Effector CD8-positive, alpha-beta T cell (primary cell): ENCODE data around the gene CASP12.
"Not testable (repeated sequence)": the region's sequence is repeated elsewhere in the genome, so short reads cannot be mapped to it uniquely, and the experiment has no call there.

Experiments used
- DNase-seq: peaks from one replicate; lab custom pipeline; 2025; lab: John Stamatoyannopoulos, UW
- total RNA-seq, 4 experiments: gene quantifications; one replicate each; lab custom pipeline; 2026; lab: John Stamatoyannopoulos, UW

CASP12 gene
- total RNA-seq = 0 to 0.39 (median 0.13) reads per million in 4 experiments

DNA sequence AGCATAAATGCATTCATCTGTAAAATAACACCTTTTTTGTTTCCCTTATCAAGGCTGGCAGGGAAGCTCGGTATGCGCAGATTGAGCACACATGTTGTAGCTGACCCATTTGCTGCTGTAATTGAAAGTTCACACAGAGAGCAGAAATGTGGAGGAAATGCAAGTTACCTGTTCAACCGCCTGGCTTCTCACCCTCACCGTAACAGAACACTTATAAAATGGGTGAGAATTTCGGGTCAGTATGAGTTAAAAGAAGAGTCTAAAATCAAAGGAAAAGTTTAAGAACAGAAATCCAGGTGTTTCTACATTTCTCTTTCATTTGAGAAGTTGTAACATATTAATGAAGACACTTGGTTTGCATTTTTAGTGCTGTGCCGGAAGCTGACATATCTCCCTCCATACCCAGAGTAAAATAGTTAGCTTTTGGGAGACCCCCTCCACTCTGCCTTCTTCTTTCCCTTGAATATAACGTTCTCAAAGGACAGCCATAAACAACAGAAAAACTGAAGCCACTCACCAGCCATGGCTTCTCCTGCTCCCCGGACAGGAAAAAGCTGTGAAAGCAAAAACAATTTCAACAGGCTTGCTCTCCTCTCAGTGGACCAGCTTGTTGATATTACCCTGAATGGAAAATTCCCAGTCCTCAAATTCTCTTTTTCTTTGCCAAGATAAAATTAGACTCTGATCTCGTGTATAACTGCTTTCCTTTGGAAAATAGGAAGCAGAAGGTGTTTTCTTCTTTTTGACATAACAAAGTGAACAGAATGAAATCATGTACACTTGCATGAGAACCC, at the start of gene CASP12:
Gene CASP12, minus strand, starts transcription at position 570 of the 794 bp plus-strand sequence.
- no peak for DNase-seq

DNA sequence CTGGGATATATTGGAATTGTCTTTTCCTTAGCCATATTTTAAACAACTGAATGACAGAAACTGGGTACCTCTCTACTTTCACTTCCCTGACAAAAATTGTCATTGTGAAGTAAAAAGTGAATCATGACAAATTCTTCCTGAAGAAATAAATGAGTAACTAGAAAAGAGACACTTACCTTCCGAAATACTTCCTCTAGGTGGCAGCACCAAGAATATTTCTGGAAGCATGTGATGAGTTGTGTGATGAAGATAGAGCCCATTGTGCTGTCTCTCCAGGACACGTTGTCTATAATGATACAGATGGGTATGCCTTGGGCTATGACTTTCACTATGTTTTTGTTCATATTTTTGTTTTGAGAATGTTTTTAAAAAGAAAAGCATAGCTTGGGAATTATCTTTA, 48.6 kb upstream of the CASP12 start:
- no peak for DNase-seq

DNA sequence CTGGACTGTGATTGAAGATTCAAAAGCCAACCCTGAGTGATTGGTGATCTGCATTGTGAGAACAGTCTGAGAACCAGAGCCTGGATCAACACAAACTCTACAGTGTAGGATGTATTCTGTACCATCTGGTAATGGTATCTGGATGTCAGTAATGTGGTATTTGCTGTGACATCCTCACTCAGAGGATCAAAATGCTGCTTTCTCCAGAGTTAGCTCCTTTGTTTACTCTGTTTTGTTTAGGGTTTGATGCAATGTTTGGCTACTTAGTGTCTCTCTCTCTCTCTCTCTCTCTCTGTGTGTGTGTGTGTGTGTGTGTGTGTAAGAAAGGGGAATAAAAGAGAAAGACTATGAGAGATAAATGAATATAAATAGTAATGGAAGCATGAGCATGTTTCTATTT, 45.8 kb upstream of the CASP12 start:
- no peak for DNase-seq

DNA sequence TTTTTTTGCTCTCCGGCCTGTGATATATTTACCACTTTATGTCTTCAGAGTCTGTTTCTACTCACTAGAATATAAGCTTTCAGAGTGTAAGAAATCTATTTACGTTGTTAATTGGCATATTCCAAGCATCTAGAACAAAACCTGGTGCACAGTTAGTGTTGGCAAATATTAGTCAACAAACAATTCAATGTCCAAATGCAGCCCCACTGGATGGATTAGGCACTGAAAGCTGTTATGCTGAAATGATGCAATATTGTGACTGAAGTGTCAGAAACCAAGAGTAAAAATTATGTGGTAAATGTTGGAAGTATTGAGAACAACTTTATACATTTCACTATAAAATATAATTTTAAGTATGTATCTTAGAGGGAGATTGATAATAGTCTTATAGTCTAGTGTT, 45.3 kb upstream of the CASP12 start:
- DNase-seq = no peak

DNA sequence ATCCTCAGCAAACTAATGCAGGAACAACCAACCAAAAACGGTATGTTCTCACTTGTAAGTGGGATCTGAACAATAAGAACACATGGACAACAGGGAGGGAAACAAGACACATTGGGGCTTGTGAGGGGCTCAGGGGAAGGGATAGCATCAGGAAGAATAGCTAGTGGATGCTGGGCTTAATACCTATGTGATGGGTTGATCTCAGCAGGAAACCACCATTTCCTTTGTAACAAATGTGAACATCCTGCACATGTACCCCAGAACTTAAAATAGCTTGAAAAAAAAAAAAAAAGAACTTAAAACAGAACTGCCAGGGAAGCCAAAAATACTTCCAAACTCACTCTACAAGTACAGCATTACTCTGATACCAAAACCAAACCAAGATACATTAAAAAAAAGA, 36.3 kb upstream of the CASP12 start:
- no peak for DNase-seq

DNA sequence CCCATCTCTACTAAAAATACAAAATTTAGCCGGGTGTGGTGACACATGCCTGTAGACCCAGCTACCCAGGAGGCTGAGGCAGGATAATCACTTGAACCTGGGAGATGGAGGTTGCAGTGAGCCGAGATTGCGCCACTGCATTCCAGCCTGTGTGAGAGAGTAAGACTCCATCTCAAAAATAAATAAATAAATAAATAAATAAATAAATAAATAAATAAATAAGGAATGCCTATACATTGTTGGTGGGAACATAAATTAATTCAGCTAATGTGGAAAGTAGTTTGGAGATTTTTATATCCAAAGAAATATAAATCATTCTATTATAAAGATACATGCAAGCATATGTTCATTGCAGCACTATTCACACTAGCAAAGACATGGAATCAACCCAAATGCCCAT, 35.8 kb upstream of the CASP12 start:
- not testable (repeated sequence) for DNase-seq

DNA sequence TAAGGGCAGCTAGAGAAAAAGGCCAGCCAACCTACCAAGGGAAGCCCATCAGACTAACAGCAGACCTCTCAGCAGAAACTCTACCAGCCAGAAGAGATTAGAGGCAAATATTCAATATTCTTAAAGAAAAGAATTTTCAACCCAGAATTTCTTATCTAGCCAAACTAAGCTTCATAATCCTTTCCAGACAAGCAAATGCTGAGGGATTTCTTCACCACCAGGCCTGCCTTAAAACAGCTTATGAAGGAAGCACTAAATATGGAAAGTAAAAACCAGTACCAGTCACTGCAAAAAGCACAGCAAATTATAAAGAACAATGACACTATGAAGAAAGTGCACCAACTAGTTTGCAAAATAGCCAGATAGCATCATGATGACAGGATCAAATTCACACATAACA, 30.6 kb upstream of the CASP12 start:
- DNase-seq = no peak

DNA sequence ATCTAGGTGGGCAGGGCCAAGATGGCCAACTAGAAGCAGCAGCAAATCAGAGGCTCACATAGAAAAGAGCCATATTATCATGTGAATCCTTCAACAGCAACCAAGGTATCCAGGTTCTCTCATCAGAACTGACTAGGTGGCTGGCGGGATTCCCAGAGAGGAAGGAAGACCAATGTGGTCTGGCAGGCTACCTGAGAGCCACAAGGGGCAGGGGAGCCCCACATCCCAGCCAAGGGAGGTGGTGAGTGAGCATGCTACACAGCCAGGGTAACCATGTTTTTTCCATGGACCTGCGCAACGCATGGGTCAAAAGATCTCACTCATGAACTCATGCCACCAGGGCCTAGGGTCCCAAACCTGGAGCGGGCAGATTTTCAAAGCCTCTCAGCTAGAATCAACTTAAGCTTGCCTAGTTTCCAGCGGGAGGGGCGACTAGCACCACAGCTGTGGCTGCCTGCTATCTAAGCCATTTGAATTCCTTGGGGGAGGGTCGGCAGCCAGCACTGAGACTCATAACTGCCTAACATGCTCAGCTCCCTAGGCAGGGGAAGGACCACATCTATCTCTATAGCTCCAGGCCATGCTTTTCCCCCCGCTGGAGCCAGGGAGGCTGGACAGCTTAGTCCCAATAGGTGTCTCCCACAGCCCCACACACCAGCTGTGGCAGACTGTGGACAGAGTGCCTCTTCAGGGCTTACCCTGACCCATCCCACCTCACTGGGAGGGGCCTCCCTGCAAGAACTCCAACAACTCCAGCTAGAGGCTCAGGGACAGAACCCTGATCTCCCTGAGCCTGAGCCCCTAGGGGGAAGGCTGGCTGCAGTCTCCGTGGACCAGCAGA, 28.7 kb upstream of the CASP12 start:
- DNase-seq = no peak

DNA sequence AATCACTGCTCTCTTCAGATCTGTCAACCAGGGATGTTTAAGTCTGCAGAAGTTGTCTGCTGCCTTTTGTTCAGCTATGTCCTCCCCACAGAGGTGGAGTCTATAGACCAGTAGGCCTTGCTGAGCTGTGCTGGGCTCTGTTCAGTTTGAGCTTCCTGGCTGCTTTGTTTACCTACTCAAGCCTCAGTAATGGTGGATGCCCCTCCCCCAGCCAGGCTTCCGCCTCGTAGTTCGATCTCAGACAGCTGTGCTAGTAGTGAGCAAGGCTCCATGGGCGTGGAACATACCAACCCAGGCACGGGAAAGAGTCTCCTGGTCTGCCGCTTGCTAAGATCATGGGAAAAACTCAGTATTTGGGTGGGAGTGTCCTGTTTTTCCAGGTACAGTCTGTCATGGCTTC, 27.6 kb upstream of the CASP12 start:
- no peak for DNase-seq

DNA sequence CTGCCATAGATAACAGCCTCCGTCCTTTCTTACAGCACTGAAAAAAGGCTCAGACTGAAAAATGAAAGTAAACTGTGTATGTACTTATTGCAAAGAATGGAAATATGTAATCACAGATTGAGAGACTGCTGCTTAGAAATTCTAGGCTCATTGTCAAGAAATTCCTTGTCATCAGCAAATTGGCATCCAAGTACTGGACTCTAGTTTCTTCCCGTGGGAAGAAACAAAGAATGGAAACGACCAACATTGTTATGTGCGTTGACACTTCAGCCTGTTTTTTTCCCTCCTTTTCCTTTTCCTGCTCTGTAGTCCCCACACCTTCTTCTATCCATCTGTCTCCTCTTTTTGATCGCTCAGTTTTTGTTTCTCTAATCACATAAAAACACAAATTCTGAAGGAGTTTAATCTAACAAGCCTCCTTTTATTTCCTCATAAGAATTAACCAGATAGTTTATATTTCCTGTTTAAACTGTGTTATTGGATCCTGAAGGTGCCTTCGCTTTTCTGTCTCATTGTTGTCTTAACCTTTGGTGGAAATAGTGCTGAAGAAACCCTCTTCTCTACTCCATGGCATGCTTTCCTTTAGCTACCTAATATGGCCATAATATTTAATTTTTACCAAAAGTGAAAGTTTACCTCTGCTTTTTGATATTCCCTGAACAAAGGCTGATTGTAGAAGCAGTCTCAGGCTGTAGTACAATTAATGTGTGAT, 20.0 kb upstream of the CASP12 start:
- no peak for DNase-seq

DNA sequence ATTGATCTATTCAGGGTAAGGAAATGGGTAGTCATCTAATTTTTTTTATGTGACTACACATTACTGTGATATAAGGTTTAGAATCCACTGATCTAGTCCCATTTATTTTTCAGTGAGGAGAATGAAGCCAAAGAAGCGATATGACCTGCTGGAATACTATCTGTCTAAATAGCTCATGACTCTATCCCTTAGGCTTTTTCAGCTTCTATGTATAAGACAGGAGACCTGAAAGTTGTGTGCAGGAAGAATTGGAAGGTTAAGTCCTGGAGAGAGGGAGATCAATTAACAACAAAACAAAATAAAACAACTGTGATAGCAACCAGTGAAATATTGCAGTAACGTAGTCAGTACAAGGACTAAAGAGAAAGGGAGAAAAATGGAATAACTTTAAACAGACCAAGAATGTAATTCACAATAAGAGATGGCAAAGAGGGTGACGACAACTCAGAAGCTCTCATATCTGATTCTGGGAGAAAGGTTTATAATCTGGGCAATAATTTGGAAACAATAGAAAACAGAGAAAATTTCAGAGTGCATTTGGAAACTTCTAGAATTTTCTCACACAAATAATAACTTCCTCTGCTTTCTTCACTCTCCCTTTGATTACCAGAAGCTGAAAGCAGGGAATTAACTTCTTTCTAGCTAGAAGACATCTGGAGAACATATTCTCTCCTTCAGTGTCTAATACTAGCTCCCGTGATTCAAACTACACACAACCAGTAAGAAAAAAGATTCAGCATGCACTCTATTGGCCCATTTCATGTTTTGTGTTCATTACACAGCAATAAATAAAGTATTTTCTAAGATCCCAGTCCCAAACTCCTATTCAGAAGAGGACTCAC, 19.2 kb upstream of the CASP12 start:
- no peak for DNase-seq

DNA sequence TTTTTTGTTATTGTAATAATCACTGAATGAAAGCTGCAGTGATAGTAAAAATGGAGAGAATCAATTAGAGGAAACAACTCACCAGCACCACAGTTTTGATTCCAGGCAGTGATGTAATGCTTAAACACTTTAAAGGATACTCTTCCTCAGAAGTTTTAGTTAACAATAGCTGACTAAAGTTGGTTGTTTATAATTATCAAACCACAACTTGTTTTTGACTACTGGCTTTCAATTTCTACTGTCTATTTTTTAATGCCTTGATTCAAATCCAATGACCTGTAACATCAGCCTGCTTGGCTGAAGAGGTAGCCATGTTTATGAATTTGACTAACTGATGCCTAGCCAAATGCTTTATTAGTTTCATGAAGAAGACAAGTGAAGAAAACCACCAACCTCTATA, 18.2 kb upstream of the CASP12 start:
- DNase-seq = no peak

DNA sequence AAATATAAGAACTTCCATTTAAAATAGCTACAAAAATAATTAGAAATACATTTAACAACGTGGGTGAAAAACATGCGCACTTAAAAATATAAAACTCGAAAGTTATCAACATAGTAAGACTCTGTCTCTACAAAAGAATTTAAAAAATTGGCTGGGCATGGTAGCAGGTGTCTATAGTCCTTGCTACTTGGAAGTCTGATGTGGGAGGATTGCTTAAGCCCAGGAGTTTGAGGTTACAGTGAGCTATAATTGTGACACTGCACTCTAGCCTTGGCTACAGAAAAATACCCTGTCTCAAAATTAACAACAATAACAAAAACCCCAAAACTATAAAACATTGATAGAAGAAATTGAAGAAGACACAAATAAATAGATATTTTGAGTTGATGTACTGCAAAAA, 13.8 kb upstream of the CASP12 start:
- DNase-seq = no peak

DNA sequence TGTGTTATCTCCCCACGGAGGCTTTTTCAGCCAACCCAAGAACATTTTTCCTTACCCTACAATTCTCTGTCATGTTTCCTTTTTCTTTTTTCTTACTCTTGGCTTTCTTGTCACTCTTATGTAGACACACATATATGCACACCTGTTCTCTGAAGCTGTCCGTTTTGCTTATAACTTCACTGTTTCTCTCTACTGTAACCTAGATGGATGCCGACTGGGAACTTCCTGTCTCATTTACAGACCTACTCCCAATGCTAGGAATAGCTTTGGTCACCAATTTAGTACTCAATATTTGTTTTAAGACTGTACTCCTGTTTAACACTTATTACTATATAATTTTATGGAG, 9.9 kb upstream of the CASP12 start:
- DNase-seq = no peak

DNA sequence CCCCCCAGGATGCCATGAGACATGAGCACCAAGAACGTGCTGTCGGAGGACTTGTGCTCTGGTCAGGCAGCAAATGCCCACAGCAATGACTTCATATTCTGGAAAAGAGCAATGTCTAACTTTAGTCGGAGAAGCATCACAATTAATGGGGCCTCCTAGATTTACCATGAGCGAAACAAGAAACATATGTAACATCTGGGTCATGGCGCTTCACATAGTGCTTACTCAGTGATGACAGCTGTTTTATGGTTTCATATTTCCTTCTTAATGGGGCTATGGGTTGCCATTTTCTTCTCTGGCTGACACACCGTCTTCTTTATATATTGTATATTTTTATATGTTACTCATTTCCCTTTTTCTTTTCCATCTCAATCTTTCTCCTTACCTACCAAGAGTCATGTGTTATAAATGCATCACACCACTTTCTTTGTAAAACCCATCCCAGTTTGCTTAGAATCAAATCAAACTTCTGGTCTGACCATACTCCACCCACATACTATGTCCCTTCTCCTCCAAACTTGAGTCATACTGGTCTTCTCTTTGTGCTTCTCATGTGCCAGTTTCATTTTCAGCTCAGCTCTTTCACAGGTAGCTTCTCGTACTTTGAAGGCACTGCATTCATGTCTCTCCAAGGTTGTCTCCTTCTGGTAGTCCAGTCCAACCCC, 9.4 kb upstream of the CASP12 start:
- no peak for DNase-seq

DNA sequence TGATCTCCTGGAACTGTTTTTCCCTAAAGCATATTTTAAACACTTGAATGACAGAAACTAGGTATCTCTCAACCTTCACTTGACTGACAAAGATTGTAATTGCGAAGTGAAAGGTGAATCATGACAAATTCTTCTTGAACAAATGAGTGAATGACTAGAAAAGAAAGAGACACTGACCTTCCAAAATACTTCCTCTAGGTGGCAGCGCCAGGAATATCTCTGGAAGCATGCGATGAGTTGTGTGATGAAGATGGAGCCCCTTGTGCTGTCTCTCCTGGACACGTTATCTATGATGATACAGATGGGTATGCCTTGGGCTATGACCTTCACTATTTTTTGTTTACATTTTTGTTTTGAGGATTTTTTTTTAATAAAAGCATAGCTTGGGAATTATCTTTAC, 7.0 kb upstream of the CASP12 start:
- DNase-seq = no peak

DNA sequence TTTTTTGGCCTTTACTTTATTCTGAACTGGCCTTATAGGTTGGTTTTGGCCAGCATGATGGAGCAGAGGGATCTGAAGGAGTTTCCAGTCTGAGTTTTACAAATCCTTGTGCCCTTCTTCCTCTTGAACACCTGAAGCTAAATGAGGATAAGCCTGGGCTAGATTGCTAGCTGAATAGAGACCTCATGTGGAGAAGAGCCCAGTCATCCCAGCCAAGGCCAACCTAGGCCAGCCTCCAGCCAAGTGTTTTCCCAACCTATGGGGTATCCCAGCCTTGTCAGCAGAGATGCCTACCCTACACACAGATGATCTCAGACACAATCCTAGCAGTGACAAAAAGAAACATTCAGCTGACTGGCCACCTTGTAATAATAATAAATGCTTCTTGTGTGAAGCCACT, 966 bp upstream of the CASP12 start:
- DNase-seq = no peak

DNA sequence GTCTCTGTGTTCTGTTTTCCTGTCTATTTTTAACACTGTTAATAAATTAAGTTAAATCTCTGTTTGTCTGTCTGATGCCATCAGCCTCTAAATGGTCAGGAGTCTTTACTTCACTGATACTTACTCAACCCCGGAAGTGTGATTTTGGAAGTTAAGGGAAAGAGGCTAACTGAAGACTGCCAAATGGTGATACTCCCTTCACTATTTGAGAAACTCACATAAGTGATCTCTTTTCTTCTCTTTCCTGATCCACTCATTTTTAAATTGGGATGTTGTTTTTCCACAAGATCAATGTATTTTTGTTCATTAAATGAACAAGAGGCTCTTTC, 389 bp upstream of the CASP12 start:
- DNase-seq = no peak

DNA sequence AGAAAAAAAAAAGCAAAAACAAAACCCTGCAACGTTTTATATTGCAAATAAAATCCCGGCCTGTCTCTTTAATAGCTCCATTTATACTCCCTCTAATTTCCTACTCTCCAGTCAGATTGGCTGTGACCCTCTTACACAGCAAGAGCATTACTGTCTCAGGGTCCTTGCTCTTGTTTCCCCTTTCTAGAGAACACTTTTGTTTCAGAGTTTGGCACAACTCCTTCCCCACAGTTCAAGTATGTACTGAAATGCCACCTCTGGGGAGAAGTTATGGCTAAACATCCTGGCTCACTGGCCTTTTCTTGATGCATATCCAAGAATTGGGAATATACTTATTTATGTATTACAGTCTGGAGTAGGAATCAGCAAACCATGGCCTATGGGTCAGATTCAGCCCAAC, 2.6 kb downstream of the CASP12 start:
- no peak for DNase-seq

DNA sequence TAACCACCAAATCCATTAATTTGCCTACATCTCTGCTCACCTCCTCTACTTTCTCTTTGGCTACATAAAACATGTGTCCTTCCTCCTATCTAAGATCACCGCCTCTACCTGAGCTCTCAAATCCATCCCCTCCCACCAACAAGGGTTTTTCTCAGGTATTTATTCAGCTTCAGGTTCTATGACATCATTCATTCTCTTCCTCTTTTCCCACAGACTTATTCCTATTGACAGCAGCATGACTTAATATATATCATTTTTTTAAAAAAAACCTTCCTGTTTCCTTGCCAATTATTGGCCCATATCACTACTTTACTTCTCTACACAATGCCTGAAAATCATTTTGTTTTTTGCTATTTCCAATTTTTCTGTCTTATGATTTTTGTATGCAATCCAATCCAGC, 4.4 kb downstream of the CASP12 start:
- DNase-seq = no peak

DNA sequence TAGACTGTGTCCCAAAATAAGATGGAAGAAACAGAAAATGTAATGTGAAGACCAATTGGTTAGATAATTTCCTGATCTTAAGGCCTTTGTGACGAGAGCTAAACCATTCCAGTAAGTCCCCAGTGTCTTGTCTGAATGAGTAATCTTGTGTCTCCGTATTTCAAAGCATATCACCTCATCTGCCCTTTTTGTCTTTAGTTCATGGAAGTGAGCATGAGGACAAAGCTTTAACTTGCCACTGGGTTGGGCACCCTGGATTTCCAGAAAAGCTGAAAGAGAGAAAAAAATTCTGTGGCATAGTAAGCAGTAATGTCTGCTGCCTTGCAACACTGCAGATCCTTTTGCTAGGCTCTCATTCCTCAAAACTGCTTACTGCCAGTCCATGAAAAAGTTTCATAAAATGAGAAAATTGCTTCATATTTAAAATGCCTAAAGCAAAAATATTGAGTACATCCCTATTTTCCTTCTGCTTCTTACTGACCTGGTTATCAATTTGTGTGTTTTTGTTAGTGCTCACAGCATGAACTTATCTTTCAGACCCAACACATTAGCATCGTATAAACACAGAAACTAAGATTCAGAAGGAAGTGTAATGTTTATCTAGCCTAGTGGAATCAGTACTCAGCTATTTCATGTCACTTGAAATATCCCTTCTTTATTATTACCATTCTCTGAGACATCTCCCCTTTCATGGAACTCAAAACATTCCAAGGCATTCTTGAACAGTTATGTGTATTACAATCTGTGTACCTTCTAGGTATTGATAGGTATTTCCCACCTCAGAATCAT, 5.3 kb downstream of the CASP12 start:
- no peak for DNase-seq
